OCI-LY1 (cell line): ENCODE data around the gene MDGA2.

Experiments used
- H2AFZ ChIP-seq: fragments of 200-600 bp; sonication (generic), shearing (Covaris generic); 2 replicates; pipeline ENCODE4 v1.6.0; 2014; ENCODE audit warnings: antibody characterized with exemption, mild to moderate bottlenecking, low read length
- H3F3A ChIP-seq: fragments of 200-600 bp; sonication (generic), shearing (Covaris generic); 2 replicates; pipeline ENCODE4 v1.6.0; 2014; ENCODE audit warnings: mild to moderate bottlenecking, antibody characterized with exemption, low read length, moderate library complexity; ENCODE audit not compliant: insufficient read depth
- H3K27ac ChIP-seq: fragments of 200-600 bp; sonication (generic); 2 replicates; pipeline ENCODE4 v1.5.1; 2014; ENCODE audit warnings: low read length, mixed run types, mild to moderate bottlenecking, low read depth; ENCODE audit not compliant: poor library complexity, severe bottlenecking
- H3K27me3 ChIP-seq: fragments of 200-600 bp; sonication (generic); 2 replicates; pipeline ENCODE4 v1.6.0; 2014; ENCODE audit warnings: antibody characterized with exemption, mild to moderate bottlenecking, low read length, moderate library complexity; ENCODE audit not compliant: insufficient read depth
- H3K36me3 ChIP-seq: fragments of 200-600 bp; sonication (generic); 2 replicates; pipeline ENCODE4 v1.6.1; 2014; ENCODE audit warnings: mild to moderate bottlenecking, antibody characterized with exemption, low read length, moderate library complexity, mixed read lengths; ENCODE audit not compliant: insufficient read depth
- H3K4me1 ChIP-seq: fragments of 200-600 bp; sonication (generic); 2 replicates; pipeline ENCODE4 v1.5.1; 2014; ENCODE audit warnings: mild to moderate bottlenecking, low read length, moderate library complexity; ENCODE audit not compliant: insufficient read depth, severe bottlenecking
- H3K4me2 ChIP-seq: fragments of 200-600 bp; sonication (generic), shearing (Covaris generic); 2 replicates; pipeline ENCODE4 v1.6.1; 2014; ENCODE audit warnings: low read length
- H3K4me3 ChIP-seq: fragments of 200-600 bp; sonication (generic); 2 replicates; pipeline ENCODE4 v1.5.1; 2014; ENCODE audit warnings: low read length, low read depth, mild to moderate bottlenecking, mixed read lengths; ENCODE audit not compliant: poor library complexity, severe bottlenecking
- H3K79me2 ChIP-seq: fragments of 200-600 bp; shearing (Covaris generic); 2 replicates; pipeline ENCODE4 v1.6.1; 2016; ENCODE audit warnings: mixed run types, low read length, mixed read lengths; ENCODE audit not compliant: insufficient read depth
- H3K9ac ChIP-seq: fragments of 200-600 bp; sonication (generic), shearing (Covaris generic); 2 replicates; pipeline ENCODE4 v1.6.1; 2014; ENCODE audit warnings: mild to moderate bottlenecking, low read length, mixed read lengths
- H3K9me2 ChIP-seq: fragments of 200-600 bp; sonication (generic), shearing (Covaris generic); 2 replicates; pipeline ENCODE4 v1.6.1; 2014; ENCODE audit warnings: low read depth, mild to moderate bottlenecking, low read length, mixed read lengths
- H3K9me3 ChIP-seq: fragments of 200-600 bp; shearing (Covaris generic); 2 replicates; pipeline ENCODE4 v1.6.1; 2014; ENCODE audit warnings: low read length, mixed read lengths
- H4K20me1 ChIP-seq: fragments of 200-600 bp; sonication (generic), shearing (Covaris generic); 2 replicates; pipeline ENCODE4 v1.6.0; 2016; ENCODE audit warnings: mild to moderate bottlenecking, low read length; ENCODE audit not compliant: insufficient read depth
- EZH2 ChIP-seq: fragments of 200-600 bp; sonication (generic), shearing (Covaris generic); IDR thresholded peaks from 2 replicates; pipeline ENCODE4 v1.8.0; 2017; ENCODE audit warnings: borderline replicate concordance, mixed run types, mild to moderate bottlenecking, antibody characterized with exemption, low read length, moderate library complexity, mixed read lengths
- TF ChIP-seq, protein P1 (sequence below): fragments of 200-600 bp; sonication (generic), shearing (Covaris generic); IDR thresholded peaks from 2 replicates; pipeline ENCODE4 v1.5.1; 2017; ENCODE audit warnings: mild to moderate bottlenecking, antibody characterized with exemption, low read length, moderate library complexity, mixed read lengths

The MDGA2 gene

DNA sequence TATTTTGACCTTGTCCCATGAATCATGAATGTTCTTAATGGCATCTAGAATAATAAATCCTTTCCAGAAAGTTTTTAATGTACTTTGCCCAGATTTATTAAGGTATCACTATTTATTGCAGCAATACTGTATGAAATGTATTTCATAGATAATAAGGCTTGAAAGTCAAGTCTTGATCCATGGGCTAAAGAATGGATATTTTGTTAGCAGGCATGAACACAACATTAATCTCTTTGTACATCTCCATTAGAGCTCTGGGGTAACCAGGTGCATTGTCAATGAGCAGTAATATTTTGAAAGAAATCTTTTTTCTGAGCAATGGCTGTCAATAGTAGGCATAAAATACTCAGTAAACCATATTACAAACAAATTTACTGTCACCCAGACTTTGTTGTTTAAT is 882.3 kb downstream of the MDGA2 start:
- Histone ChIP-seq H3K9me3 (no peaks in the 10 kb centered on the region), H3K4me3 (no peak overlapping the region), H3K9me2 (no peaks in the 10 kb centered on the region), H3K36me3 (no peaks in the 10 kb centered on the region), H3K79me2 (no peaks in the 10 kb centered on the region), H3K4me1 (no peaks in the 10 kb centered on the region), H2AFZ (no peak overlapping the region), H4K20me1 (no peaks in the 10 kb centered on the region), H3K27ac (no peak overlapping the region), H3K9ac (no peak overlapping the region), H3F3A (no peaks in the 10 kb centered on the region), H3K27me3 (no peaks in the 10 kb centered on the region), H3K4me2 (no peak overlapping the region)
- TF ChIP-seq, protein P1, sequence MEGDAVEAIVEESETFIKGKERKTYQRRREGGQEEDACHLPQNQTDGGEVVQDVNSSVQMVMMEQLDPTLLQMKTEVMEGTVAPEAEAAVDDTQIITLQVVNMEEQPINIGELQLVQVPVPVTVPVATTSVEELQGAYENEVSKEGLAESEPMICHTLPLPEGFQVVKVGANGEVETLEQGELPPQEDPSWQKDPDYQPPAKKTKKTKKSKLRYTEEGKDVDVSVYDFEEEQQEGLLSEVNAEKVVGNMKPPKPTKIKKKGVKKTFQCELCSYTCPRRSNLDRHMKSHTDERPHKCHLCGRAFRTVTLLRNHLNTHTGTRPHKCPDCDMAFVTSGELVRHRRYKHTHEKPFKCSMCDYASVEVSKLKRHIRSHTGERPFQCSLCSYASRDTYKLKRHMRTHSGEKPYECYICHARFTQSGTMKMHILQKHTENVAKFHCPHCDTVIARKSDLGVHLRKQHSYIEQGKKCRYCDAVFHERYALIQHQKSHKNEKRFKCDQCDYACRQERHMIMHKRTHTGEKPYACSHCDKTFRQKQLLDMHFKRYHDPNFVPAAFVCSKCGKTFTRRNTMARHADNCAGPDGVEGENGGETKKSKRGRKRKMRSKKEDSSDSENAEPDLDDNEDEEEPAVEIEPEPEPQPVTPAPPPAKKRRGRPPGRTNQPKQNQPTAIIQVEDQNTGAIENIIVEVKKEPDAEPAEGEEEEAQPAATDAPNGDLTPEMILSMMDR: no peak
- no peak for TF ChIP-seq EZH2
